Measurements from ENCODE around the gene ORAI1.

The ORAI1 gene

GRCh38 chr12:121618659-121619233 is 7.6 kb upstream of the ORAI1 start:
- Histone ChIP-seq H3K4me3 (ENCODE audit: low read depth, low read length) (no peak overlapping the region), H3K27me3 (no peaks in the 10 kb centered on the region), H3K4me1 (no peaks in the 10 kb centered on the region), H3K36me3 (no peaks in the 10 kb centered on the region), H3K9me3 (no peaks in the 10 kb centered on the region)
- no peak for DNase-seq
- TF ChIP-seq, protein P1, sequence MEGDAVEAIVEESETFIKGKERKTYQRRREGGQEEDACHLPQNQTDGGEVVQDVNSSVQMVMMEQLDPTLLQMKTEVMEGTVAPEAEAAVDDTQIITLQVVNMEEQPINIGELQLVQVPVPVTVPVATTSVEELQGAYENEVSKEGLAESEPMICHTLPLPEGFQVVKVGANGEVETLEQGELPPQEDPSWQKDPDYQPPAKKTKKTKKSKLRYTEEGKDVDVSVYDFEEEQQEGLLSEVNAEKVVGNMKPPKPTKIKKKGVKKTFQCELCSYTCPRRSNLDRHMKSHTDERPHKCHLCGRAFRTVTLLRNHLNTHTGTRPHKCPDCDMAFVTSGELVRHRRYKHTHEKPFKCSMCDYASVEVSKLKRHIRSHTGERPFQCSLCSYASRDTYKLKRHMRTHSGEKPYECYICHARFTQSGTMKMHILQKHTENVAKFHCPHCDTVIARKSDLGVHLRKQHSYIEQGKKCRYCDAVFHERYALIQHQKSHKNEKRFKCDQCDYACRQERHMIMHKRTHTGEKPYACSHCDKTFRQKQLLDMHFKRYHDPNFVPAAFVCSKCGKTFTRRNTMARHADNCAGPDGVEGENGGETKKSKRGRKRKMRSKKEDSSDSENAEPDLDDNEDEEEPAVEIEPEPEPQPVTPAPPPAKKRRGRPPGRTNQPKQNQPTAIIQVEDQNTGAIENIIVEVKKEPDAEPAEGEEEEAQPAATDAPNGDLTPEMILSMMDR (IDR thresholded peaks at IDR 0.05; ENCODE audit: low read depth, low read length) = no peak

DNA sequence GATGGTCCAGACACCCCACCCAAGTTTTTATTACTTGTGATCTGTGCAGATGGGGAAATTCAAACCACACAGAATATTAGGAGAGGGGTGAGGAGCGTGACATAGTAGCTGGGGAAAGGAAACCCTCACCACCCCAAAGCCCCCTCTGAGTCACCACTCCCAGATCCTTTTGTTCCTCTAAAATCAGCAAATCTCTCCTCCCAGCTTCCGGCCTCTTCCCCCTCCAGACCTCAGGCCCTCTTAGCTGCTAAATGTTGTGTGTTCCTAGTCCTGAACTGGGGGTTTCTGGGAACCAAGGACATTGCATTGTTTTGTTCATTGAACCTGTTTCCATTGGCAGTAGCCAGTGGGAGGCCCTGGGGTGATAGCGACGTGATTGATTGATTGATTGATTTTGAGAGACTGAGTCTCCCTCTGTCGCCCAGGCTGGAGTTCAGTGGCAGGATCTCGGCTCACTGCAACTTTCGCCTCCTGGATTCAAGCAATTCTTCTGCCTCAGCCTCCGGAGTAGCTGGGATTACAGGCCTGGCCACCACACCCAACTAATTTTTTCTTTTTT is 5.9 kb upstream of the ORAI1 start:
- no peak for DNase-seq
- TF ChIP-seq, protein P1 (IDR thresholded peaks at IDR 0.05; ENCODE audit: low read depth, low read length) = no peak

DNA sequence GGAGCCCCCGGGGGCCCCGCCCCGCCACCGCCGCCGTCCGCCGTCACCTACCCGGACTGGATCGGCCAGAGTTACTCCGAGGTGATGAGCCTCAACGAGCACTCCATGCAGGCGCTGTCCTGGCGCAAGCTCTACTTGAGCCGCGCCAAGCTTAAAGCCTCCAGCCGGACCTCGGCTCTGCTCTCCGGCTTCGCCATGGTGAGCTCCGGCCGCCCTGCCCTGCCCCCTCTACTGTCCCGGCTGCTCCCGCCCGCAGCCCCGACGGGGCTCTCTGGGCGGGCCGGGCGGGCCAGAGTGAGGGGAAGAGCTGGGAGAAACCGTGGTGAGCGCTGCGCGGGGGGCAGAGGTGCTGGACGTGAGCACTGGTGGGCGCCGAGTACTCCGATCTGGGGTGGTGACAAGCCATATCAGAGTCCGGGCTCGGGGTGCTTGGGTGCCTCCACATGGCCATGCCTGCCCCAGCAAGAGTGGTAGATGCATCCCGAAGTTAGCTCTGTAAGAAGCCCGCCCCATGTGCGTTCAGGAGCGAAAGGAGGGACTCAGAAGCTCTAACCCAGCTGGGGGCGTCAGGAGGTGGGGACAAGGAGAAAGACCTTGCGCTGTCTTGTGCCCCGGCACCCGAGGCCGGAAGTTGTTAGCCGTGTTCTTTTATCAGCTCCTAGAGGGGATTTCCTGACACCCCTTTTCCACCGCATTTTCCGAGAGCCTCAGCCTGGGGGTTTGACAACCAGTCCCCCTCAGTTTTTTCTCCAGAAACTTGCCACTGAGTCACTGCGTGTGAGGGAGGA is 717 bp downstream of the ORAI1 start:
- no peaks in the 10 kb centered on the region for H3K27me3 ChIP-seq
- H3K4me1 ChIP-seq = peaks cover 10% of the 10 kb centered on the region
- peaks cover 6% of the 10 kb centered on the region for H3K36me3 ChIP-seq
- TF ChIP-seq, protein P1 (IDR thresholded peaks at IDR 0.05; ENCODE audit: low read depth, low read length) = no peak
- H3K9me3 ChIP-seq = no peaks in the 10 kb centered on the region
- peak; percentile 70 for DNase-seq
- peak overlapping the region; percentile 61 for H3K4me3 ChIP-seq (ENCODE audit: low read depth, low read length)

More for the DNA sequence above, 5.9 kb upstream of the ORAI1 start:
- no peaks in the 10 kb centered on the region for H3K27me3 ChIP-seq
- peaks cover 4% of the 10 kb centered on the region for H3K4me1 ChIP-seq
- H3K4me3 ChIP-seq (ENCODE audit: low read depth, low read length) = no peak overlapping the region
- H3K9me3 ChIP-seq = no peaks in the 10 kb centered on the region
- no peaks in the 10 kb centered on the region for H3K36me3 ChIP-seq

GRCh38 chr12:121628037-121628436 is 1.7 kb downstream of the ORAI1 start:
- H3K27me3 ChIP-seq = no peaks in the 10 kb centered on the region
- H3K36me3 ChIP-seq = peaks cover 6% of the 10 kb centered on the region
- DNase-seq = no peak
- TF ChIP-seq, protein P1 (IDR thresholded peaks at IDR 0.05; ENCODE audit: low read depth, low read length) = no peak
- no peaks in the 10 kb centered on the region for H3K9me3 ChIP-seq
- H3K4me1 ChIP-seq = peaks cover 19% of the 10 kb centered on the region
- H3K4me3 ChIP-seq (ENCODE audit: low read depth, low read length) = peak overlapping the region; percentile 61

- no peak for DNase-seq
- Histone ChIP-seq H3K4me1 (peaks cover 22% of the 10 kb centered on the region), H3K27me3 (no peaks in the 10 kb centered on the region), H3K9me3 (no peaks in the 10 kb centered on the region), H3K4me3 (ENCODE audit: low read depth, low read length) (no peak overlapping the region; the same call in 1 of the 2 replicates), H3K36me3 (peaks cover 6% of the 10 kb centered on the region)
- TF ChIP-seq, protein P1 (IDR thresholded peaks at IDR 0.05; ENCODE audit: low read depth, low read length) = no peak
Observed at GRCh38 chr12:121628536-121628935, 2.2 kb downstream of the ORAI1 start.
